Measurements from ENCODE around the gene CENATAC.
"Not testable (repeated sequence)": the region's sequence is repeated elsewhere in the genome, so short reads cannot be mapped to it uniquely, and the experiment has no call there.

DNA sequence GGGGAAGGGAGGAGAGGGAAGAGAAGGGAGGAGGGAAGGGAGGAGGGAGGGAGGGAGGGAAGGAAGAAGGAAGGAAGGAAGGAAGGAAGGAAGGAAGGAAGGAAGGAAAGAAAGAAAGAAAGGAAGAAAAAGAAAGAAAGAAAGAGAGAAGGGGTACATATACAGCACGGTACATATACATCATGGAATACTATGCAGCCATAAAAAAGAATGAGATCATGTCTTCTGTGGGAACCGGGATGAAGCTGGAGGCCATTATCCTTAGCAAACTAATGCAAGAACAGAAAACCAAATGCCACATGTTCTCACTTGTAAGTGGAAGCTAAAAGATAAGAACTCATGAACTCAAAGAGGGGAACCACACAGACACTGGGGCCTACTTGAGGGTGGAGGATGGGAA lies 28.4 kb upstream of the CENATAC start:
- TF ChIP-seq, protein P1, sequence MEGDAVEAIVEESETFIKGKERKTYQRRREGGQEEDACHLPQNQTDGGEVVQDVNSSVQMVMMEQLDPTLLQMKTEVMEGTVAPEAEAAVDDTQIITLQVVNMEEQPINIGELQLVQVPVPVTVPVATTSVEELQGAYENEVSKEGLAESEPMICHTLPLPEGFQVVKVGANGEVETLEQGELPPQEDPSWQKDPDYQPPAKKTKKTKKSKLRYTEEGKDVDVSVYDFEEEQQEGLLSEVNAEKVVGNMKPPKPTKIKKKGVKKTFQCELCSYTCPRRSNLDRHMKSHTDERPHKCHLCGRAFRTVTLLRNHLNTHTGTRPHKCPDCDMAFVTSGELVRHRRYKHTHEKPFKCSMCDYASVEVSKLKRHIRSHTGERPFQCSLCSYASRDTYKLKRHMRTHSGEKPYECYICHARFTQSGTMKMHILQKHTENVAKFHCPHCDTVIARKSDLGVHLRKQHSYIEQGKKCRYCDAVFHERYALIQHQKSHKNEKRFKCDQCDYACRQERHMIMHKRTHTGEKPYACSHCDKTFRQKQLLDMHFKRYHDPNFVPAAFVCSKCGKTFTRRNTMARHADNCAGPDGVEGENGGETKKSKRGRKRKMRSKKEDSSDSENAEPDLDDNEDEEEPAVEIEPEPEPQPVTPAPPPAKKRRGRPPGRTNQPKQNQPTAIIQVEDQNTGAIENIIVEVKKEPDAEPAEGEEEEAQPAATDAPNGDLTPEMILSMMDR (IDR thresholded peaks at IDR 0.05), result not testable (repeated sequence)
- TF ChIP-seq POLR2A (IDR thresholded peaks at IDR 0.05), result not testable (repeated sequence)
